ENCODE results near the gene CRYL1.

The CRYL1 gene

GRCh38 chr13:20359335-20359734, 166.3 kb downstream of the CRYL1 start:
- H3K4me3 ChIP-seq (ENCODE audit: low read length in 2 of 2): no peak overlapping the region

GRCh38 chr13:20358022-20358421, 167.6 kb downstream of the CRYL1 start:
- Histone ChIP-seq H2BK12ac (ENCODE audit: low read length) (no peak overlapping the region), H3K18ac (ENCODE audit: low read length) (no peak overlapping the region), H3K4me2 (ENCODE audit: insufficient read depth, low read length, poor library complexity, severe bottlenecking) (no peak overlapping the region), H3K9ac (ENCODE audit: low read depth, low read length, poor library complexity) (no peak overlapping the region), H3K23ac (ENCODE audit: low read depth, low read length, poor library complexity) (no peak overlapping the region), H2AFZ (ENCODE audit: low read length) (peak overlapping the region; percentile 29), H3K27me3 (ENCODE audit: control insufficient read depth in 3 of 3, insufficient read depth in 3 of 3, low read depth in 1 of 3, low read length in 3 of 3) (no peaks in the 10 kb centered on the region), H2BK120ac (ENCODE audit: low read depth, low read length) (no peak overlapping the region), H3K14ac (ENCODE audit: low read length) (no peak overlapping the region), H4K91ac (ENCODE audit: low read depth, low read length, poor library complexity) (no peak overlapping the region), H2BK5ac (ENCODE audit: low read length) (no peak overlapping the region), H3K79me1 (ENCODE audit: low read depth, low read length) (no peaks in the 10 kb centered on the region), H3K4me1 (ENCODE audit: control insufficient read depth in 2 of 2, insufficient read depth in 1 of 2, low read depth in 1 of 2, low read length in 2 of 2) (peaks cover 0 to 5% of the 10 kb centered on the region in 2 donors), H3K9me3 (replicated peaks in 1 of 2; ENCODE audit: control insufficient read depth in 2 of 2, insufficient read depth in 1 of 2, low read depth in 1 of 2, low read length in 2 of 2) (no peaks in the 10 kb centered on the region), H2BK15ac (ENCODE audit: low read length) (no peak overlapping the region), H4K8ac (ENCODE audit: low read depth, low read length) (no peak overlapping the region), H3K4me3 (ENCODE audit: low read length in 2 of 2) (no peak overlapping the region), H3K4ac (ENCODE audit: low read length) (no peak overlapping the region), H3K36me3 (replicated peaks in 1 of 2; ENCODE audit: control insufficient read depth in 2 of 2, insufficient read depth in 2 of 2, low read length in 2 of 2) (no peaks in the 10 kb centered on the region), H3K27ac (replicated peaks; ENCODE audit: low read length) (no peak overlapping the region), H2AK5ac (ENCODE audit: low read depth, low read length) (no peak overlapping the region)
- no peak for DNase-seq (ENCODE audit: low spot score)
- WGBS, 2 donors (ENCODE audit: extremely low coverage in 2 of 2, insufficient read length in 2 of 2, insufficient replicate concordance in 1 of 2): no CpG with 5 or more reads among the region's 8 CpGs

More at GRCh38 chr13:20359335-20359734, 166.3 kb downstream of the CRYL1 start:
- Histone ChIP-seq H3K9me3 (replicated peaks in 1 of 2; ENCODE audit: control insufficient read depth in 2 of 2, insufficient read depth in 1 of 2, low read depth in 1 of 2, low read length in 2 of 2) (no peaks in the 10 kb centered on the region), H3K23ac (ENCODE audit: low read depth, low read length, poor library complexity) (no peak overlapping the region), H3K79me1 (ENCODE audit: low read depth, low read length) (no peaks in the 10 kb centered on the region), H3K27ac (replicated peaks; ENCODE audit: low read length) (no peak overlapping the region), H2AFZ (ENCODE audit: low read length) (no peak overlapping the region), H3K18ac (ENCODE audit: low read length) (no peak overlapping the region), H3K9ac (ENCODE audit: low read depth, low read length, poor library complexity) (no peak overlapping the region), H2BK15ac (ENCODE audit: low read length) (no peak overlapping the region), H4K8ac (ENCODE audit: low read depth, low read length) (no peak overlapping the region), H3K36me3 (replicated peaks in 1 of 2; ENCODE audit: control insufficient read depth in 2 of 2, insufficient read depth in 2 of 2, low read length in 2 of 2) (no peaks in the 10 kb centered on the region), H4K91ac (ENCODE audit: low read depth, low read length, poor library complexity) (no peak overlapping the region), H3K4me2 (ENCODE audit: insufficient read depth, low read length, poor library complexity, severe bottlenecking) (no peak overlapping the region), H2BK12ac (ENCODE audit: low read length) (no peak overlapping the region), H3K4me1 (ENCODE audit: control insufficient read depth in 2 of 2, insufficient read depth in 1 of 2, low read depth in 1 of 2, low read length in 2 of 2) (peaks cover 0 to 5% of the 10 kb centered on the region in 2 donors), H3K14ac (ENCODE audit: low read length) (no peak overlapping the region), H2AK5ac (ENCODE audit: low read depth, low read length) (no peak overlapping the region), H3K4ac (ENCODE audit: low read length) (no peak overlapping the region), H3K27me3 (ENCODE audit: control insufficient read depth in 3 of 3, insufficient read depth in 3 of 3, low read depth in 1 of 3, low read length in 3 of 3) (no peaks in the 10 kb centered on the region), H2BK5ac (ENCODE audit: low read length) (no peak overlapping the region), H2BK120ac (ENCODE audit: low read depth, low read length) (no peak overlapping the region)
- no peak for DNase-seq (ENCODE audit: low spot score)
- no CpG with 5 or more reads among the region's 5 CpGs for WGBS, 2 donors (ENCODE audit: extremely low coverage in 2 of 2, insufficient read length in 2 of 2, insufficient replicate concordance in 1 of 2)

- no peaks in the 10 kb centered on the region for H3K27me3 ChIP-seq (ENCODE audit: control insufficient read depth in 3 of 3, insufficient read depth in 3 of 3, low read depth in 1 of 3, low read length in 3 of 3)
- H3K14ac ChIP-seq (ENCODE audit: low read length): no peak overlapping the region
- H2BK5ac ChIP-seq (ENCODE audit: low read length): no peak overlapping the region
- H2BK15ac ChIP-seq (ENCODE audit: low read length): no peak overlapping the region
- H3K4ac ChIP-seq (ENCODE audit: low read length): no peak overlapping the region
- no peak overlapping the region for H3K27ac ChIP-seq (replicated peaks; ENCODE audit: low read length)
- H2BK12ac ChIP-seq (ENCODE audit: low read length): no peak overlapping the region
- peaks cover 0 to 3% of the 10 kb centered on the region in 2 donors for H3K4me1 ChIP-seq (ENCODE audit: control insufficient read depth in 2 of 2, insufficient read depth in 1 of 2, low read depth in 1 of 2, low read length in 2 of 2)
- H3K18ac ChIP-seq (ENCODE audit: low read length): no peak overlapping the region
- DNase-seq (ENCODE audit: low spot score): no peak
- no peak overlapping the region for H3K4me2 ChIP-seq (ENCODE audit: insufficient read depth, low read length, poor library complexity, severe bottlenecking)
- H2AK5ac ChIP-seq (ENCODE audit: low read depth, low read length): no peak overlapping the region
- no peak overlapping the region for H2BK120ac ChIP-seq (ENCODE audit: low read depth, low read length)
- no peaks in the 10 kb centered on the region for H3K79me1 ChIP-seq (ENCODE audit: low read depth, low read length)
- no peaks in the 10 kb centered on the region for H3K36me3 ChIP-seq (replicated peaks in 1 of 2; ENCODE audit: control insufficient read depth in 2 of 2, insufficient read depth in 2 of 2, low read length in 2 of 2)
- H2AFZ ChIP-seq (ENCODE audit: low read length): no peak overlapping the region
- H3K4me3 ChIP-seq (ENCODE audit: low read length in 2 of 2): no peak overlapping the region
- no peak overlapping the region for H4K8ac ChIP-seq (ENCODE audit: low read depth, low read length)
- no peak overlapping the region for H3K23ac ChIP-seq (ENCODE audit: low read depth, low read length, poor library complexity)
- no peaks in the 10 kb centered on the region for H3K9me3 ChIP-seq (replicated peaks in 1 of 2; ENCODE audit: control insufficient read depth in 2 of 2, insufficient read depth in 1 of 2, low read depth in 1 of 2, low read length in 2 of 2)
- no CpG with 5 or more reads among the region's 7 CpGs for WGBS, 2 donors (ENCODE audit: extremely low coverage in 2 of 2, insufficient read length in 2 of 2, insufficient replicate concordance in 1 of 2)
- H4K91ac ChIP-seq (ENCODE audit: low read depth, low read length, poor library complexity): no peak overlapping the region
- no peak overlapping the region for H3K9ac ChIP-seq (ENCODE audit: low read depth, low read length, poor library complexity)
Measured at GRCh38 chr13:20356444-20356843, 169.2 kb downstream of the CRYL1 start.

GRCh38 chr13:20354722-20355121, 170.9 kb downstream of the CRYL1 start:
- no CpG with 5 or more reads among the region's 3 CpGs for WGBS, 2 donors (ENCODE audit: extremely low coverage in 2 of 2, insufficient read length in 2 of 2, insufficient replicate concordance in 1 of 2)
- no peak overlapping the region for H4K8ac ChIP-seq (ENCODE audit: low read depth, low read length)

More at GRCh38 chr13:20354722-20355121, 170.9 kb downstream of the CRYL1 start:
- H3K27ac ChIP-seq (replicated peaks; ENCODE audit: low read length): no peak overlapping the region
- no peaks in the 10 kb centered on the region for H3K9me3 ChIP-seq (replicated peaks in 1 of 2; ENCODE audit: control insufficient read depth in 2 of 2, insufficient read depth in 1 of 2, low read depth in 1 of 2, low read length in 2 of 2)
- H2AFZ ChIP-seq (ENCODE audit: low read length): no peak overlapping the region
- H3K36me3 ChIP-seq (replicated peaks in 1 of 2; ENCODE audit: control insufficient read depth in 2 of 2, insufficient read depth in 2 of 2, low read length in 2 of 2): no peaks in the 10 kb centered on the region
- H3K4me3 ChIP-seq (ENCODE audit: low read length in 2 of 2): no peak overlapping the region
- H2BK15ac ChIP-seq (ENCODE audit: low read length): no peak overlapping the region
- no peak overlapping the region for H2BK120ac ChIP-seq (ENCODE audit: low read depth, low read length)
- no peak overlapping the region for H2AK5ac ChIP-seq (ENCODE audit: low read depth, low read length)
- no peak overlapping the region for H2BK12ac ChIP-seq (ENCODE audit: low read length)
- no peak overlapping the region for H3K18ac ChIP-seq (ENCODE audit: low read length)
- H3K9ac ChIP-seq (ENCODE audit: low read depth, low read length, poor library complexity): no peak overlapping the region
- no peak for DNase-seq (ENCODE audit: low spot score)
- no peak overlapping the region for H3K4ac ChIP-seq (ENCODE audit: low read length)
- peaks cover 0 to 6% of the 10 kb centered on the region in 2 donors for H3K4me1 ChIP-seq (ENCODE audit: control insufficient read depth in 2 of 2, insufficient read depth in 1 of 2, low read depth in 1 of 2, low read length in 2 of 2)
- H2BK5ac ChIP-seq (ENCODE audit: low read length): no peak overlapping the region
- no peak overlapping the region for H4K91ac ChIP-seq (ENCODE audit: low read depth, low read length, poor library complexity)
- no peaks in the 10 kb centered on the region for H3K79me1 ChIP-seq (ENCODE audit: low read depth, low read length)
- H3K4me2 ChIP-seq (ENCODE audit: insufficient read depth, low read length, poor library complexity, severe bottlenecking): no peak overlapping the region
- no peak overlapping the region for H3K23ac ChIP-seq (ENCODE audit: low read depth, low read length, poor library complexity)
- H3K27me3 ChIP-seq (ENCODE audit: control insufficient read depth in 3 of 3, insufficient read depth in 3 of 3, low read depth in 1 of 3, low read length in 3 of 3): no peaks in the 10 kb centered on the region
- no peak overlapping the region for H3K14ac ChIP-seq (ENCODE audit: low read length)

Measured in neuronal stem cell (in vitro differentiated cells).